Ishikawa (cell line): ENCODE measurements around the gene AVL9.

Experiments
- CEBPB ChIP-seq: IDR thresholded peaks from 2 replicates; pipeline ENCODE4 v1.6.1; 2012
- CREB1 ChIP-seq: IDR thresholded peaks from 2 replicates; pipeline ENCODE4 v1.6.1; 2012; ENCODE audit warnings: low read depth
- EGR1 ChIP-seq: IDR thresholded peaks from 2 replicates; pipeline ENCODE4 v1.6.1; 2012
- EP300 ChIP-seq: IDR thresholded peaks from 2 replicates; pipeline ENCODE4 v1.6.1; 2012; ENCODE audit warnings: borderline replicate concordance
- FOXM1 ChIP-seq: IDR thresholded peaks from 2 replicates; pipeline ENCODE4 v1.6.1; 2012; ENCODE audit warnings: low read depth, borderline replicate concordance
- NFIC ChIP-seq: IDR thresholded peaks from 2 replicates; pipeline ENCODE4 v1.6.1; 2012
- RAD21 ChIP-seq: IDR thresholded peaks from 2 replicates; pipeline ENCODE4 v1.6.1; 2012; ENCODE audit warnings: low read depth
- REST ChIP-seq: IDR thresholded peaks from 2 replicates; pipeline ENCODE4 v1.6.1; 2012; ENCODE audit warnings: low read depth, mild to moderate bottlenecking
- TAF1 ChIP-seq: IDR thresholded peaks from 2 replicates; pipeline ENCODE4 v1.6.1; 2012; ENCODE audit warnings: low read depth, mild to moderate bottlenecking
- TCF12 ChIP-seq: IDR thresholded peaks from 2 replicates; pipeline ENCODE4 v1.6.1; 2012; ENCODE audit warnings: low read depth
- TEAD4 ChIP-seq: IDR thresholded peaks from 2 replicates; pipeline ENCODE4 v1.6.1; 2012
- YY1 ChIP-seq: IDR thresholded peaks from 2 replicates; pipeline ENCODE4 v1.6.1; 2012; ENCODE audit warnings: low read depth
- ZBTB7A ChIP-seq: IDR thresholded peaks from 2 replicates; pipeline ENCODE4 v1.6.1; 2012; ENCODE audit warnings: low read depth
- TF ChIP-seq, protein P1 (sequence below): IDR thresholded peaks from 2 replicates; pipeline ENCODE4 v1.6.1; 2012
- TF ChIP-seq, protein P2 (sequence below): IDR thresholded peaks from 2 replicates; pipeline ENCODE4 v1.6.1; 2012

AVL9 gene

DNA sequence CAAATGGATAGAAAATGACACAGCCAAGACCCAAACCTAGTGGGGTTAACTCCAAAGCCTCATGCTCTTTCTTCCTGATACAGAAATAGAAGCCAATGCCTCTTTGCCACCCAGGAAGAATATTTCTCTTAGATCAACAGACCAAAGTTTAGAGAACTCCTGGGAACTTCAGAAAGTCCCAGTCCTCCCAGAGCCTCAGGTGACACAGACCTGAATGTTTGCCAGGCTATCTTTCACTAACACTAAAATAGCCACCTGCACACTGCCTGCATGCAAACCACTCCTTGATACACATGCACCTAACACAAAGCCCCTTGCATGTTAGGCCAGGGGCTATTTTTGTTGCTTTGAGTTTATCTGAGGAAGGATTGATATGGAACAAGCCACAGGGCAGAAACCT, 32.8 kb upstream of the AVL9 start:
- no peak for TF ChIP-seq CEBPB
- no peak for TF ChIP-seq FOXM1
- TF ChIP-seq ZBTB7A, result no peak
- TF ChIP-seq, protein P1, sequence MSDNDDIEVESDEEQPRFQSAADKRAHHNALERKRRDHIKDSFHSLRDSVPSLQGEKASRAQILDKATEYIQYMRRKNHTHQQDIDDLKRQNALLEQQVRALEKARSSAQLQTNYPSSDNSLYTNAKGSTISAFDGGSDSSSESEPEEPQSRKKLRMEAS, result no peak
- no peak for TF ChIP-seq TAF1
- no peak for TF ChIP-seq YY1
- no peak for TF ChIP-seq EGR1
- TF ChIP-seq NFIC, result no peak
- TF ChIP-seq REST, result no peak
- TF ChIP-seq TEAD4, result no peak
- TF ChIP-seq, protein P2, sequence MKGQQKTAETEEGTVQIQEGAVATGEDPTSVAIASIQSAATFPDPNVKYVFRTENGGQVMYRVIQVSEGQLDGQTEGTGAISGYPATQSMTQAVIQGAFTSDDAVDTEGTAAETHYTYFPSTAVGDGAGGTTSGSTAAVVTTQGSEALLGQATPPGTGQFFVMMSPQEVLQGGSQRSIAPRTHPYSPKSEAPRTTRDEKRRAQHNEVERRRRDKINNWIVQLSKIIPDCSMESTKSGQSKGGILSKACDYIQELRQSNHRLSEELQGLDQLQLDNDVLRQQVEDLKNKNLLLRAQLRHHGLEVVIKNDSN, result no peak
- TF ChIP-seq CREB1, result no peak
- TF ChIP-seq RAD21, result no peak

DNA sequence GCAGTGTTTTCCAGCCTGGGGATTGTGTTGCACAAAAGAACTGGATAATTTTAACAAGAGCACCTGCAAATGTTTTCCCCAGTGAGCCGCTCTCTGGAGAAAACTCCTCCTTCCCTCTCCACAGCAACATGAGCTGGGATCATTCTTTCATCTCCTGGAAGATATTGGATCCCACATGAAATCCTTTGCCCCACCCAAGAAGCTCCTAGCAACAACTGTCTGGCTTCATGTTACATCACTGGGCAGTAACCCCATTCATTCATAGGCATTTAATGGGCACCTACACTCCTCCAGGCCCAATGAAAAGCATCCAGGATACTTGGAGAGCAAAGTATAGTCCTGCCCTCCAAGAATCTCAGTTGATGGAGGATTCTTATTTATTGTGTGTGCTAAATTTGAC, 32.3 kb upstream of the AVL9 start:
- TF ChIP-seq YY1, result no peak
- TF ChIP-seq FOXM1, result no peak
- TF ChIP-seq, protein P1, result no peak

- TF ChIP-seq TEAD4 (no peak), ZBTB7A (no peak), RAD21 (no peak), CREB1 (no peak), FOXM1 (no peak), REST (no peak), EP300 (no peak), NFIC (no peak), TAF1 (no peak), TCF12 (no peak), YY1 (no peak), EGR1 (no peak), CEBPB (no peak)
- TF ChIP-seq, protein P2, result no peak
- TF ChIP-seq, protein P1, result no peak
These were observed 24.4 kb upstream of the AVL9 start for GRCh38 chr7:32470871-32471270.

DNA sequence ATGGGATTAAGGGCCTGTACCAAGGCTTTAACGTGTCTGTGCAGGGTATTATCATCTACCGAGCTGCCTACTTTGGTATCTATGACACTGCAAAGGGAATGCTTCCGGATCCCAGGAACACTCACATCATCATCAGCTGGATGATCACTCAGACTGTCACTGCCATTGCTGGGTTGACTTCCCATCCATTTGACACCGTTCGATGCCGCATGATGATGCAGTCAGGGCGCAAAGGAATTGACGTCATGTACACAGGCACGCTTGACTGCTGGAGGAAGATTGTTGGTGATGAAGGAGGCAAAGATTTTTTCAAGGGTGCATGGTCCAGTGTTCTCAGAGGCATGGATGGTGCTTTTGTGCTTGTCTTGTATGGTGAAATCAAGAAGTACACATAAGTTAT, 23.3 kb upstream of the AVL9 start:
- TF ChIP-seq RAD21 (no peak), TAF1 (no peak), TCF12 (no peak), REST (no peak)

DNA sequence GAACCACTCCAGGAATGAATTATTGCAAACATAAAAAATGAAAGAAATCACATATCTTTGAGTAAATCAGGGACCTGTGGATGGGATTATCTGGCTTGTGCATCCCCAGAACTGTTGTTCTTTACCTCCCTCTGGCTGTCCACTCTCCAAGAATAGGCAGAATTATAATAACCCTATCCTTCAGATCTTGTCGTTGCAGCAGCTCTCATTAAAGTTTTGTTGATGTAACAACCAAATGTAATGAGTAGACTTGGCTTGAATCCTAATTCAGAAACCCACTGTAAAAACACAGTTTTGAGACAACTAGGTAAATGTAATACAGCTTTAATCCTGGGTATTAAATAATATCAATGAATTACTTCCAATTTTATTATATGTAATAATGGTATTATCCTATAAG, 21.3 kb upstream of the AVL9 start:
- TF ChIP-seq TAF1 (no peak), ZBTB7A (no peak), TCF12 (no peak), FOXM1 (no peak), CEBPB (no peak), YY1 (no peak), EGR1 (no peak), RAD21 (no peak), CREB1 (no peak), TEAD4 (no peak), EP300 (no peak), REST (no peak)
- TF ChIP-seq, protein P2, result no peak
- TF ChIP-seq, protein P1, result no peak
